Measurements from ENCODE around the gene HLA-DPA1.
"Not testable (repeated sequence)": the region's sequence is repeated elsewhere in the genome, so short reads cannot be mapped to it uniquely, and the experiment has no call there.

HLA-DPA1 gene

GRCh38 chr6:33069021-33069738, 4.3 kb downstream of the HLA-DPA1 start:
- H3K79me2 ChIP-seq (ENCODE audit: low read length), result peaks cover 54% of the 10 kb centered on the region
- H3K4me2 ChIP-seq (ENCODE audit: low read length), result no peak overlapping the region

GRCh38 chr6:33066917-33067521, 6.4 kb downstream of the HLA-DPA1 start:
- H3K36me3 ChIP-seq (replicated peaks; ENCODE audit: low read depth, low read length), result peaks cover 74% of the 10 kb centered on the region
- H3K9me3 ChIP-seq (ENCODE audit: insufficient read depth, low read length), result peaks cover 2% of the 10 kb centered on the region; the same call in 1 of the 2 replicates
- peaks cover 32% of the 10 kb centered on the region for H3K79me2 ChIP-seq (ENCODE audit: low read length)
- no peaks in the 10 kb centered on the region for H3K27me3 ChIP-seq (ENCODE audit: low read depth, low read length)
- no peak overlapping the region for H3K4me3 ChIP-seq (ENCODE audit: low read length)
- peaks cover 11% of the 10 kb centered on the region for H4K20me1 ChIP-seq (ENCODE audit: insufficient read depth, low read length)
- H3K27ac ChIP-seq (ENCODE audit: low read length), result no peak overlapping the region
- no peak overlapping the region for H3K9ac ChIP-seq (ENCODE audit: low read length)
- no peak overlapping the region for H2AFZ ChIP-seq (ENCODE audit: low read depth, low read length)
- H3K4me2 ChIP-seq (ENCODE audit: low read length), result no peak overlapping the region
- TF ChIP-seq CTCF (IDR thresholded peaks at IDR 0.05; ENCODE audit: low read depth, low read length) (no peak), EZH2phosphoT487 (IDR thresholded peaks at IDR 0.05; ENCODE audit: low read depth) (no peak)
- H3K4me1 ChIP-seq (ENCODE audit: low read length), result peaks cover 12% of the 10 kb centered on the region

More at GRCh38 chr6:33069021-33069738, 4.3 kb downstream of the HLA-DPA1 start:
- Histone ChIP-seq H3K9ac (ENCODE audit: low read length) (no peak overlapping the region), H3K36me3 (replicated peaks; ENCODE audit: low read depth, low read length) (peaks cover 84% of the 10 kb centered on the region), H3K27me3 (ENCODE audit: low read depth, low read length) (no peaks in the 10 kb centered on the region), H3K4me3 (ENCODE audit: low read length) (no peak overlapping the region), H2AFZ (ENCODE audit: low read depth, low read length) (no peak overlapping the region), H3K27ac (ENCODE audit: low read length) (no peak overlapping the region), H4K20me1 (ENCODE audit: insufficient read depth, low read length) (peaks cover 19% of the 10 kb centered on the region), H3K4me1 (ENCODE audit: low read length) (peaks cover 14% of the 10 kb centered on the region), H3K9me3 (ENCODE audit: insufficient read depth, low read length) (peaks cover 2% of the 10 kb centered on the region; the same call in 1 of the 2 replicates)
- TF ChIP-seq CTCF (IDR thresholded peaks at IDR 0.05; ENCODE audit: low read depth, low read length), result no peak
- no peak for TF ChIP-seq EZH2phosphoT487 (IDR thresholded peaks at IDR 0.05; ENCODE audit: low read depth)

GRCh38 chr6:33065312-33065711, 8.1 kb downstream of the HLA-DPA1 start:
- H3K36me3 ChIP-seq (replicated peaks; ENCODE audit: low read depth, low read length), result peaks cover 57% of the 10 kb centered on the region
- peaks cover 15% of the 10 kb centered on the region for H3K79me2 ChIP-seq (ENCODE audit: low read length)
- H3K9ac ChIP-seq (ENCODE audit: low read length), result no peak overlapping the region
- H3K9me3 ChIP-seq (ENCODE audit: insufficient read depth, low read length), result no peaks in the 10 kb centered on the region; the same call in 1 of the 2 replicates
- no peak overlapping the region for H2AFZ ChIP-seq (ENCODE audit: low read depth, low read length)
- H4K20me1 ChIP-seq (ENCODE audit: insufficient read depth, low read length), result no peaks in the 10 kb centered on the region
- TF ChIP-seq CTCF (IDR thresholded peaks at IDR 0.05; ENCODE audit: low read depth, low read length) (no peak), EZH2phosphoT487 (IDR thresholded peaks at IDR 0.05; ENCODE audit: low read depth) (no peak)
- H3K27me3 ChIP-seq (ENCODE audit: low read depth, low read length), result no peaks in the 10 kb centered on the region
- no peak overlapping the region for H3K4me2 ChIP-seq (ENCODE audit: low read length)
- H3K4me3 ChIP-seq (ENCODE audit: low read length), result no peak overlapping the region
- peaks cover 8% of the 10 kb centered on the region; the same call in 1 of the 2 replicates for H3K4me1 ChIP-seq (ENCODE audit: low read length)
- no peak overlapping the region for H3K27ac ChIP-seq (ENCODE audit: low read length)

GRCh38 chr6:33064723-33065122, 8.7 kb downstream of the HLA-DPA1 start:
- Histone ChIP-seq H3K4me3 (ENCODE audit: low read length) (no peak overlapping the region), H4K20me1 (ENCODE audit: insufficient read depth, low read length) (no peaks in the 10 kb centered on the region), H3K4me2 (ENCODE audit: low read length) (no peak overlapping the region), H3K4me1 (ENCODE audit: low read length) (peaks cover 8% of the 10 kb centered on the region; the same call in 1 of the 2 replicates), H3K36me3 (replicated peaks; ENCODE audit: low read depth, low read length) (peaks cover 51% of the 10 kb centered on the region), H3K79me2 (ENCODE audit: low read length) (peaks cover 10% of the 10 kb centered on the region; the same call in 1 of the 2 replicates), H2AFZ (ENCODE audit: low read depth, low read length) (no peak overlapping the region), H3K9ac (ENCODE audit: low read length) (no peak overlapping the region), H3K27ac (ENCODE audit: low read length) (no peak overlapping the region), H3K27me3 (ENCODE audit: low read depth, low read length) (no peaks in the 10 kb centered on the region), H3K9me3 (ENCODE audit: insufficient read depth, low read length) (no peaks in the 10 kb centered on the region; the same call in 1 of the 2 replicates)
- no peak for TF ChIP-seq EZH2phosphoT487 (IDR thresholded peaks at IDR 0.05; ENCODE audit: low read depth)

- H3K9ac ChIP-seq (ENCODE audit: low read length); H3K9me3 ChIP-seq (ENCODE audit: insufficient read depth, low read length); H2AFZ ChIP-seq (ENCODE audit: low read depth, low read length); H4K20me1 ChIP-seq (ENCODE audit: insufficient read depth, low read length); H3K4me2 ChIP-seq (ENCODE audit: low read length); H3K27ac ChIP-seq (ENCODE audit: low read length); H3K4me3 ChIP-seq (ENCODE audit: low read length); H3K4me1 ChIP-seq (ENCODE audit: low read length); H3K79me2 ChIP-seq (ENCODE audit: low read length); H3K27me3 ChIP-seq (ENCODE audit: low read depth, low read length): not testable (repeated sequence)
- H3K36me3 ChIP-seq (replicated peaks; ENCODE audit: low read depth, low read length), result peaks cover 38% of the 10 kb centered on the region
These were observed 10.0 kb downstream of the HLA-DPA1 start for GRCh38 chr6:33063435-33063834.

Measured in OCI-LY3 (cell line).